ENCODE measurements around the gene ENPP6.

- TF ChIP-seq EZH2phosphoT487 (IDR thresholded peaks at IDR 0.05; ENCODE audit: borderline replicate concordance) (no peak), CTCF (conservative IDR thresholded peaks at IDR 0.05; ENCODE audit: low read length) (no peak)
Observed at GRCh38 chr4:184112006-184112550, 105.6 kb downstream of the ENPP6 start.
